Measurements from ENCODE around the gene FER.
A peak's percentile ranks its signal among the peaks of the same experiment; 100 is the strongest.

The FER gene

DNA sequence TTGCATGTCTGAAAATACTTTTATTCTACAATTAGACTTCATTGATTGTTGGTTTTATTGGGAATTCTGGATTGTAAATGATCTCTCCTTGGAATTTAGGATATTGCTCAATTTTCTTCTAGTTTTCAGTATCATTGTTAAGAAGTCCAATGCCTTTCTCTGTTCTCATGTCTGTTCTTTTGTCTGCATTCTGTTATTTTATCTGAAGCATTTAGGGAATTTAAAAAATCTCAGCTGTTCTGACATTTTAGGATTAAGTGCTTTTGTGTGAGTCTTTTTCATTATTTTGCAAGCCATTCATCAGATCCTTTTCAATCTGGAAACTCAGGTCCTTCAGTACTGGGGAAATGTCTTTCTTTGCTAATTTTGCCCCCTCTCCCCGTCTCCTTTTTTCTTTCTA, 4.4 kb upstream of the FER start:
- TF ChIP-seq, protein P1, sequence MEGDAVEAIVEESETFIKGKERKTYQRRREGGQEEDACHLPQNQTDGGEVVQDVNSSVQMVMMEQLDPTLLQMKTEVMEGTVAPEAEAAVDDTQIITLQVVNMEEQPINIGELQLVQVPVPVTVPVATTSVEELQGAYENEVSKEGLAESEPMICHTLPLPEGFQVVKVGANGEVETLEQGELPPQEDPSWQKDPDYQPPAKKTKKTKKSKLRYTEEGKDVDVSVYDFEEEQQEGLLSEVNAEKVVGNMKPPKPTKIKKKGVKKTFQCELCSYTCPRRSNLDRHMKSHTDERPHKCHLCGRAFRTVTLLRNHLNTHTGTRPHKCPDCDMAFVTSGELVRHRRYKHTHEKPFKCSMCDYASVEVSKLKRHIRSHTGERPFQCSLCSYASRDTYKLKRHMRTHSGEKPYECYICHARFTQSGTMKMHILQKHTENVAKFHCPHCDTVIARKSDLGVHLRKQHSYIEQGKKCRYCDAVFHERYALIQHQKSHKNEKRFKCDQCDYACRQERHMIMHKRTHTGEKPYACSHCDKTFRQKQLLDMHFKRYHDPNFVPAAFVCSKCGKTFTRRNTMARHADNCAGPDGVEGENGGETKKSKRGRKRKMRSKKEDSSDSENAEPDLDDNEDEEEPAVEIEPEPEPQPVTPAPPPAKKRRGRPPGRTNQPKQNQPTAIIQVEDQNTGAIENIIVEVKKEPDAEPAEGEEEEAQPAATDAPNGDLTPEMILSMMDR (IDR thresholded peaks at IDR 0.05; ENCODE audit: extremely low read depth, insufficient read depth, missing control alignments) = no peak
- no peak for DNase-seq (ENCODE audit: low spot score)
- in situ Hi-C loops (cut with MboI; ENCODE audit: low pct_unique_long_range_greater_than_20kb, low sequenced_read_pairs, unreplicated experiment) = no loop called here

DNA sequence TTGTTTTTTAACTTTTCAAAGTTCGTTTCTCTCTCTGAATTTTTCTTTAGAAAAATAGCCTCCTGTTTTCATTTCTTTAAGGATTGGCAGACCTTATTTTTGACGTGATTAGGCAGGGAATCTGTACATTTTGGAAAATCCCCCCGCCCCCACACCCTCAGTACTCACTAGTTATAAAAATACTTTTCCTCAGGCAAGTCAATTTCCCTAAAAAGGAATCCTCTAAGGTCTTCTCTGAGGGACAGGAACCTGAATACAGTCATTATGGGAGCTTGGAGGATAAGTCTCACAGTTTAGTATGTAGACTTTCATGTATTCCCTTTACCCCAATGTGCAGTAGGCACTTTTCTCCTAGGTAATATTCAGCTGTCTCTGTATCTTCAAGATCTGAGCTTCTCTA, 3.9 kb upstream of the FER start:
- DNase-seq (ENCODE audit: low spot score) = no peak
- TF ChIP-seq, protein P1 (IDR thresholded peaks at IDR 0.05; ENCODE audit: extremely low read depth, insufficient read depth, missing control alignments) = no peak
- in situ Hi-C loops (cut with MboI; ENCODE audit: low pct_unique_long_range_greater_than_20kb, low sequenced_read_pairs, unreplicated experiment) = no loop called here

DNA sequence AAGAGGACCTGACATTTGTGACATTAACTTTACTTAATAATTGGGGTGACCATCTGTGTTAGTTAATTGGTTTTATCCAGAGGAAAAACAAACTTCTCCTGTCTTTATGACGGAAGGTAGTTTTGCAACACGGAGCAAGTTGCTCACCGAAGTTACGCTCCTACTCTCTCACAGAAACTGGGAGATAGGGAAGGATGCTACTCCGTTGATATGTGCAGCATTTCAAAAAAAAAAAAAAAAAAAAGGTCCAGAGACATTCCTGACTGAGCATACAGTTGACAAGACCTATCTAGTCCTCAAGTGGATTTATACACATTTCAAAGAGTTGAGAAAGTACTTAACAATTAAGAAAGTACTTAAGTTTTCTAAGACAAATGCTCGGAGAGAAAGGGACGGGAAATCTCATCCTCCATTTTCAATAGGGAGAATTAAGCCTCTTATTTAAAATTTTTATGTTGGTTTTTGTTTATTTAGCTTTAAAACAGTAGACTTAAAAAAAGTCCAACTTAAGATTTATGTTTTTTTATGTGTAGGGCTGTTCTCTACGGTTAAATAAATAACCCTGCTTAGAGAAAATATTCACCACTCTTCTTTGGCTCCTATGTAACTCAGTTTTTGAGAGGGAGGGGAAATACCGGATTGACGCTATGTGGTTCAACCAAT, 455 bp upstream of the FER start:
- no peak for DNase-seq (ENCODE audit: low spot score)

DNA sequence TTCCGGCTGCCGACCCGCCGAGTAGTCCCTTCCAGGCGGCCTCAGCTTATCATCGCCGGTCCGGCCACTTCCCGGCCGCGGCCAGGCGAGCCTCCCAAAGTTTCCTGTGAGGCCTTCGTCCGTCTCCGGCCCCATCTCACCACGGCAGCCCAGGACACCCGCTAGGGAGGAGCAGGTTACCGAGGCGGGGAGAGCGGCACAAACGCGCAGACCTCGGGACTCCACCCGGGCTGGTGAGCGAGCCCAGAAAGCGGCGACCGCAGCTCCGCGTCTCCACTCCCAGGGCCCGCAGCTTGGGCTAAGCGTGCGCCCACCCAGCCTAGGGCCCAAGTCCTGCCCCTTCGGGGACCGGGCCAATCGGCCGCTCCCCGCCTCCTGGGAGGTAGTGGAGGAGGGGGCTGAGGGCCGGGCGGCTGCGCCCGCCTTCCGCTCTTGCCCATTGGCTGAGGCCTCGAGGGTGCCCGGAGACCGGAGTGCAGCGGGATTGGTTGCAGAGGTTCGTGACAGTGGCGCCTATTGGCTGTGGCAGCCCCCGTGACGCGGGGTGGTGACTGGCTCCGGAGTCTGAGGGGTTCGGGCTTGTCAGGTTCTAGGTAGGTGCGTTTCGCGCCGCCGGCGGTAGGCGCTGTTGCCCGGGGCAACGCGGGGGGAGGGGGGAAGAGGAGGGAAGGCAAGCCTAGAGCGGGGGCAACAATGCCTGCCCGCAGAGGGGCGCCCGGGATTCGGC, 867 bp downstream of the FER start:
- TF ChIP-seq, protein P1 (IDR thresholded peaks at IDR 0.05; ENCODE audit: extremely low read depth, insufficient read depth, missing control alignments) = peak; percentile 22
- DNase-seq (ENCODE audit: low spot score) = peak; percentile 93
- in situ Hi-C loops (cut with MboI; ENCODE audit: low pct_unique_long_range_greater_than_20kb, low sequenced_read_pairs, unreplicated experiment) = no loop called here

More for the DNA sequence above, 455 bp upstream of the FER start:
- TF ChIP-seq, protein P1 (IDR thresholded peaks at IDR 0.05; ENCODE audit: extremely low read depth, insufficient read depth, missing control alignments) = no peak
- in situ Hi-C loops (cut with MboI; ENCODE audit: low pct_unique_long_range_greater_than_20kb, low sequenced_read_pairs, unreplicated experiment) = no loop called here

DNA sequence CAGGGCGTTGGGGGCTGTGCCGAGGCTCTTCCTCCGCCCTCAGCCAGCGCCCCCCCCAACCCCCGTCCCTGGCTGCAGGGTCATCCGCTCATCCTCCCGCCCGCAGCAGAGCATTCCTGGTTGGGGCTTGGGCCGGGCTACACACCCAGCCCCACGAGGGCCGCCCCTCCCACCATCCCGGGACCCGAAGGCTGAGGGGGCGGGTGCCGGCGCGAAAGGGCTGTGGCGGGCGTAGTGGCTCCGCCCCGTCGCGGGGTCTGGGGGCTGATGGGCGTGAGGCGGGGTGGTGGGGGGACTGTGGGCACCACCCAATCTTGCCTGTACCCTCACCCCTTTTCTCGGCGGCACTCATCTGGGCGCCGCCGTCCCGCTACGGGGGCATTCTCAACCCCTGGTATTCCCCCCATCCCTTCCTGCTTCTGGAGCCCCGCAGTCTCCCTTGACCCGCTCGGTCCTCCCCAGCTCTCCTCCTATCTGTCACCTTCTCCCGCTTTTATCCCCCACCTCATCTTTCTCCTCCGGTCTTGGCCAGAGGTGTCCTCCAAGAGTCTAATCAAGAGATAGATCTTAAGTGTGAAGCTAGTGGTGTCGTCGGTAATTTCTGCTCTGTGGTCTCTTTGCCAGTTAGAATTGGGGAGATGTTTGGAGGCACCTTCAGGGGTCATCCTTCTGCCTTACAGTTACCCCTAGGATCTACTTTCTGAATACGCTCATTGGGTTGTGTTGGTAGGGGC, 1.6 kb downstream of the FER start:
- DNase-seq (ENCODE audit: low spot score) = peak; percentile 50
- TF ChIP-seq, protein P1 (IDR thresholded peaks at IDR 0.05; ENCODE audit: extremely low read depth, insufficient read depth, missing control alignments) = no peak

DNA sequence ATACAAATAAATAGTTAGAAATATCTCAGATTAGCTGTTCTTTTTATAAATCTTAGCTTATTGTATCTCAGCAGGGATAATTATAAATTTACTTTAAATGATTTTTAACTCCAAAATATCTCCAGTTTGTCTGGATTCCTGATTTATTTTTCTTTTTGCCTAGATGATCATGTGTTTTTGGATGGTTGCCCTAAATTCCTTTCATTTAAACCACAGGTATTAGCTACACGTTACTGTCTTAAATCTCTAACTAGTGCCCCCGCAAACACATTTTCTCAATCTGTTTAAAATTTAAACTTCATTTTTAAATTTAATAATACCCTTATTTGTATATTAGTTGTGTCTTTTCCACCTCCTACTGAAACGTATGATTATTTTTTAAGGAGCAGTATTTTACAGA, 5.6 kb downstream of the FER start:
- TF ChIP-seq, protein P1 (IDR thresholded peaks at IDR 0.05; ENCODE audit: extremely low read depth, insufficient read depth, missing control alignments) = no peak
- in situ Hi-C loops (cut with MboI; ENCODE audit: low pct_unique_long_range_greater_than_20kb, low sequenced_read_pairs, unreplicated experiment) = no loop called here
- DNase-seq (ENCODE audit: low spot score) = no peak

More for the DNA sequence above, 1.6 kb downstream of the FER start:
- in situ Hi-C loops (cut with MboI; ENCODE audit: low pct_unique_long_range_greater_than_20kb, low sequenced_read_pairs, unreplicated experiment) = no loop called here
